ENCODE measurements around the gene CRYBG1.

GRCh38 chr6:106611030-106611429, 250.5 kb downstream of the CRYBG1 start:
- no peak for TF ChIP-seq CTCF (IDR thresholded peaks at IDR 0.05)
- TF ChIP-seq POLR2A (IDR thresholded peaks at IDR 0.05) = no peak

Measured in lower leg skin (tissue), 3 donors.